ENCODE data around the gene PPM1N.
"Not testable (repeated sequence)": the region's sequence is repeated elsewhere in the genome, so short reads cannot be mapped to it uniquely, and the experiment has no call there.

Gene PPM1N

GRCh38 chr19:45510352-45510751 is 12.1 kb downstream of the PPM1N start:
- DNase-seq, result not testable (repeated sequence)

GRCh38 chr19:45511074-45511473 is 12.8 kb downstream of the PPM1N start:
- no peak for DNase-seq

- DNase-seq, result no peak
Observed at GRCh38 chr19:45512881-45513483, 14.7 kb downstream of the PPM1N start.

GRCh38 chr19:45514376-45515051 is 16.3 kb downstream of the PPM1N start:
- no peak for DNase-seq

- peak; percentile 34 for DNase-seq
Observed at GRCh38 chr19:45515081-45515624, 16.9 kb downstream of the PPM1N start.

- DNase-seq, result no peak
Observed at GRCh38 chr19:45515807-45516401, 17.7 kb downstream of the PPM1N start.

- no peak for DNase-seq
Observed at GRCh38 chr19:45517238-45517637, 19.0 kb downstream of the PPM1N start.

GRCh38 chr19:45517641-45518468 is 19.6 kb downstream of the PPM1N start:
- DNase-seq, result no peak

- DNase-seq, result no peak
Observed at GRCh38 chr19:45518469-45518826, 20.2 kb downstream of the PPM1N start.

GRCh38 chr19:45522010-45522941 is 24.0 kb downstream of the PPM1N start:
- DNase-seq, result no peak

- DNase-seq, result peak; percentile 75
Observed at GRCh38 chr19:45523642-45524256, 25.5 kb downstream of the PPM1N start.

GRCh38 chr19:45524575-45525129 is 26.4 kb downstream of the PPM1N start:
- DNase-seq, result no peak

GRCh38 chr19:45526143-45526542 is 27.9 kb downstream of the PPM1N start:
- DNase-seq, result no peak

GRCh38 chr19:45526971-45527370 is 28.7 kb downstream of the PPM1N start:
- no peak for DNase-seq

- no peak for DNase-seq
Observed at GRCh38 chr19:45527731-45528130, 29.5 kb downstream of the PPM1N start.

GRCh38 chr19:45528149-45528743 is 30.0 kb downstream of the PPM1N start:
- DNase-seq, result no peak

- peak; percentile 40 for DNase-seq
Observed at GRCh38 chr19:45528744-45529419, 30.6 kb downstream of the PPM1N start.

GRCh38 chr19:45529420-45529785 is 31.2 kb downstream of the PPM1N start:
- DNase-seq, result no peak

- DNase-seq, result no peak
Observed at GRCh38 chr19:45531349-45531748, 33.1 kb downstream of the PPM1N start.

- no peak for DNase-seq
Observed at GRCh38 chr19:45539459-45539858, 41.2 kb downstream of the PPM1N start.

Data from CD4-positive, alpha-beta T cell treated with Interleukin-17A for 4 hours (primary cell).